Neural progenitor cell (in vitro differentiated cells): Measurements from ENCODE around the gene TMEM154. TPM values are rescaled to one million over a fixed set of nuclear protein-coding genes. Genes with fewer than 3 reads are reported as not detected.

Experiments
- DNase-seq: peaks from one replicate; pipeline ENCODE4 v3.0.0-alpha.2; 2016; ENCODE audit warnings: low spot score
- H2AFZ ChIP-seq: fragments of 200-600 bp; sonication (generic); replicated peaks from 2 replicates; pipeline ENCODE4 v1.6.1; 2016; ENCODE audit warnings: antibody characterized with exemption
- H3F3A ChIP-seq: fragments of 200-600 bp; sonication (generic); 2 replicates; pipeline ENCODE4 v1.6.1; 2016; ENCODE audit warnings: antibody characterized with exemption, low read depth
- H3K27ac ChIP-seq: fragments of 200-600 bp; sonication (generic); 2 replicates; pipeline ENCODE4 v1.5.1; 2016; ENCODE audit warnings: mild to moderate bottlenecking
- H3K27me3 ChIP-seq: fragments of 200-600 bp; sonication (generic); 2 replicates; pipeline ENCODE4 v1.6.1; 2016; ENCODE audit warnings: mild to moderate bottlenecking, moderate library complexity
- H3K36me3 ChIP-seq: fragments of 200-600 bp; sonication (generic); 2 replicates; pipeline ENCODE4 v1.5.1; 2016
- H3K4me1 ChIP-seq: fragments of 200-600 bp; sonication (generic); 2 replicates; pipeline ENCODE4 v1.6.1; 2016; ENCODE audit warnings: mixed run types
- H3K4me2 ChIP-seq: fragments of 200-600 bp; sonication (generic); 2 replicates; pipeline ENCODE4 v1.6.1; 2016
- H3K4me3 ChIP-seq: fragments of 200-600 bp; sonication (generic); 2 replicates; pipeline ENCODE4 v1.5.1; 2016
- H3K79me2 ChIP-seq: fragments of 200-600 bp; sonication (generic); 2 replicates; pipeline ENCODE4 v1.6.1; 2016; ENCODE audit warnings: low read depth
- H3K9ac ChIP-seq: fragments of 200-600 bp; sonication (generic); 2 replicates; pipeline ENCODE4 v1.6.1; 2016
- H3K9me3 ChIP-seq: fragments of 200-600 bp; sonication (generic); 2 replicates; pipeline ENCODE4 v1.5.1; 2016; ENCODE audit warnings: low read depth
- H4K20me1 ChIP-seq: fragments of 200-600 bp; sonication (generic); 2 replicates; pipeline ENCODE4 v1.6.1; 2016; ENCODE audit warnings: low read depth
- H3K27ac Mint-ChIP-seq: 3 replicates; pipeline ENCODE4 v1.8.0; 2021; ENCODE audit warnings: mixed read lengths
- H3K27me3 Mint-ChIP-seq: 2 replicates; pipeline ENCODE4 v1.8.0; 2022; ENCODE audit warnings: low read depth, mild to moderate bottlenecking, inconsistent platforms, moderate library complexity, mixed read lengths; ENCODE audit not compliant: insufficient read depth
- H3K36me3 Mint-ChIP-seq: 3 replicates; pipeline ENCODE4 v1.8.0; 2021; ENCODE audit warnings: mixed read lengths
- H3K4me1 Mint-ChIP-seq: 3 replicates; pipeline ENCODE4 v1.8.0; 2021; ENCODE audit warnings: mixed read lengths
- H3K4me3 Mint-ChIP-seq: 3 replicates; pipeline ENCODE4 v1.8.0; 2021; ENCODE audit warnings: mild to moderate bottlenecking, moderate library complexity, mixed read lengths
- H3K9me3 Mint-ChIP-seq: 3 replicates; pipeline ENCODE4 v1.8.0; 2020; ENCODE audit warnings: mixed read lengths
- CTCF ChIP-seq: fragments of 200-600 bp; sonication (generic); IDR thresholded peaks from 2 replicates; pipeline ENCODE4 v1.5.1; 2017; ENCODE audit warnings: antibody characterized with exemption, mild to moderate bottlenecking
- EZH2 ChIP-seq: fragments of 200-600 bp; sonication (generic); IDR thresholded peaks from 2 replicates; pipeline ENCODE4 v1.6.1; 2017; ENCODE audit warnings: antibody characterized with exemption, mild to moderate bottlenecking, moderate library complexity
- EZH2phosphoT487 ChIP-seq: fragments of 200-600 bp; sonication (generic); IDR thresholded peaks from 2 replicates; pipeline ENCODE4 v1.6.1; 2017; ENCODE audit warnings: antibody characterized with exemption
- total RNA-seq: library from RNA; depleted of rRNA; stranded (reverse); fragments of >200 nt; gene quantifications from 2 replicates; pipeline ENCODE4 v1.2.3, GENCODE V29; 2015; ENCODE audit warnings: low replicate concordance

The TMEM154 gene
- total RNA-seq, 1 donor from 2014 or later, result 3.0 TPM

GRCh38 chr4:152682143-152682941 is 2.5 kb upstream of the TMEM154 start:
- no peaks in the 10 kb centered on the region for H3K79me2 ChIP-seq
- H3K4me2 ChIP-seq, result no peak overlapping the region
- Mint-ChIP-seq H3K27me3 (peaks cover 9% of the 10 kb centered on the region), H3K4me1 (peaks cover 27% of the 10 kb centered on the region), H3K27ac (no peak overlapping the region), H3K36me3 (no peaks in the 10 kb centered on the region), H3K9me3 (no peaks in the 10 kb centered on the region), H3K4me3 (no peak overlapping the region)
- TF ChIP-seq CTCF, result no peak
- TF ChIP-seq EZH2phosphoT487, result no peak
- no peak for TF ChIP-seq EZH2
- no peak overlapping the region for H3K27ac ChIP-seq
- DNase-seq, result no peak
- H3F3A ChIP-seq, result peaks cover 4% of the 10 kb centered on the region
- no peak overlapping the region for H3K9ac ChIP-seq
- no peak overlapping the region for H2AFZ ChIP-seq
- peaks cover 37% of the 10 kb centered on the region for H3K27me3 ChIP-seq
- no peaks in the 10 kb centered on the region for H4K20me1 ChIP-seq
- no peaks in the 10 kb centered on the region for H3K9me3 ChIP-seq
- peaks cover 15% of the 10 kb centered on the region for H3K4me1 ChIP-seq
- H3K4me3 ChIP-seq, result no peak overlapping the region
- no peaks in the 10 kb centered on the region for H3K36me3 ChIP-seq

GRCh38 chr4:152680988-152681603 is 1.3 kb upstream of the TMEM154 start:
- H3K4me3 ChIP-seq, result no peak overlapping the region
- Mint-ChIP-seq H3K4me1 (peaks cover 27% of the 10 kb centered on the region), H3K27me3 (peaks cover 13% of the 10 kb centered on the region), H3K27ac (no peak overlapping the region), H3K36me3 (no peaks in the 10 kb centered on the region), H3K9me3 (no peaks in the 10 kb centered on the region), H3K4me3 (no peak overlapping the region)
- TF ChIP-seq EZH2phosphoT487 (no peak), EZH2 (no peak), CTCF (no peak)
- H3K4me1 ChIP-seq, result peaks cover 15% of the 10 kb centered on the region
- H3K9ac ChIP-seq, result no peak overlapping the region
- peaks cover 4% of the 10 kb centered on the region for H3F3A ChIP-seq
- no peaks in the 10 kb centered on the region for H4K20me1 ChIP-seq
- H3K27me3 ChIP-seq, result peaks cover 37% of the 10 kb centered on the region
- no peaks in the 10 kb centered on the region for H3K9me3 ChIP-seq
- H3K36me3 ChIP-seq, result no peaks in the 10 kb centered on the region
- no peak overlapping the region for H3K4me2 ChIP-seq
- no peak for DNase-seq
- no peak overlapping the region for H2AFZ ChIP-seq
- no peaks in the 10 kb centered on the region for H3K79me2 ChIP-seq
- H3K27ac ChIP-seq, result no peak overlapping the region

GRCh38 chr4:152678841-152679240 is 956 bp downstream of the TMEM154 start:
- H3K9me3 ChIP-seq, result no peaks in the 10 kb centered on the region
- H3K27me3 ChIP-seq, result peaks cover 37% of the 10 kb centered on the region
- no peak overlapping the region for H2AFZ ChIP-seq
- Mint-ChIP-seq H3K4me3 (peak overlapping the region; percentile 86), H3K4me1 (peaks cover 35% of the 10 kb centered on the region), H3K27me3 (peaks cover 17% of the 10 kb centered on the region), H3K9me3 (no peaks in the 10 kb centered on the region), H3K36me3 (no peaks in the 10 kb centered on the region), H3K27ac (no peak overlapping the region)
- H3K9ac ChIP-seq, result no peak overlapping the region
- H3K4me3 ChIP-seq, result peak overlapping the region; percentile 57
- no peak for TF ChIP-seq CTCF
- TF ChIP-seq EZH2phosphoT487, result no peak
- TF ChIP-seq EZH2, result no peak
- no peaks in the 10 kb centered on the region for H3K79me2 ChIP-seq
- H4K20me1 ChIP-seq, result no peaks in the 10 kb centered on the region
- no peaks in the 10 kb centered on the region for H3K36me3 ChIP-seq
- H3K4me1 ChIP-seq, result peaks cover 24% of the 10 kb centered on the region
- H3K4me2 ChIP-seq, result peak overlapping the region; percentile 88
- no peak overlapping the region for H3K27ac ChIP-seq
- DNase-seq, result peak; percentile 18
- peaks cover 13% of the 10 kb centered on the region for H3F3A ChIP-seq
